ENCODE measurements around the gene KCND1. TPM values are rescaled to one million over a fixed set of nuclear protein-coding genes. Genes with fewer than 3 reads are reported as not detected.

The KCND1 gene
- total RNA-seq, 4 donors from 2014 or later, result 0.83 to 1.9 (median 1.1) TPM

DNA sequence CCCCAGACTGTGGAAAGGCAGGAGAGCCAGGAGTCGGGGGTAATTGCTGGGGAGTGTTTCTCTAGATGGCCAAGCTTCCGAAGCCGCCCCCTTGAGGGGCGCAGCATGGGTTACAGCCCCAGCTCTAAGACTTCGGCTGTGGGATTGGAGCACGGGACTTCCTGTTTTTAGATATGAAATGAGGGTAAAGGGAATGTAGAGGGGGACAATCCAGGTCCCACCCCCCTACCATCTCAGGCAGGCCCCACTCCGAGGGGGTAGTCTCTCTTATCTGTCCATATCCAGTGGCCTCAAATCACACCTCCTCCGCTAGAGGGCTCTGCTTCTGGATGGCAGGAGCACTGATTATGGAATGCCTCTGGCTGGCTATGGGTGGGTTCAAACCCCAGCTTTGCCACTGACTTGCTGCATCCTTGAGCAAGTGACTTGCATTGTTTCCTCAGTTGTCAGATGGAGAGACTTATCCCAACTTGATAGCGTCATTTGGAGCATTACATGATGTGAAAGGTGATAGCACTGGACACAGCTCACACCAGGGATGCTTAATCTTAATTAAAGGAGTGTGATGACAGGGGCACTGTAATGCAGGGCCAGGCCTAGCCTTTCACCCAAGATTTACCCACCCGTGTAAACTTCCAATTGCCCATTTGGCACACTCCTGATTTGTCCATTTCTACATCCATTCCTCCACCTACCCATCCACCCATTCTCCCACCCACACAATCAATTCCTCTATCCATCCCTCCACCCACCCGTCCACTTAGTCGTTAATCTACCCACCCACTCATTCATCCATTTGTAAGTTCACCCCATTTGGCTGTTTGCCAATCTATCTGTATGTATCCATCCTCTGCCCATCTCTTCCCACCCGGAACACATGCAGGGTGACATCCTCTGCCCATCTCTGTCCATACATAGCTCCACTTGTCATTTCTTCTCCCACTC lies 848 bp upstream of the KCND1 start:
- intact Hi-C loops (cut with DNase I), result no loop called here
- no peaks in the 10 kb centered on the region for H3K27me3 ChIP-seq
- WGBS, result 63% methylated on average over 10 of the region's 13 CpGs
- DNase-seq (ENCODE audit: extremely low spot score), result no peak
- H3K9me3 ChIP-seq, result no peaks in the 10 kb centered on the region
- H3K27ac ChIP-seq (replicated peaks in 1 of 4), result peak overlapping the region; percentile 10 to 53 (median 38)
- peaks cover 0 to 16% (median 15%) of the 10 kb centered on the region in 4 donors for H3K4me1 ChIP-seq
- H3K4me3 ChIP-seq, result peak overlapping the region; percentile 35 to 55 (median 42)
- no peak for TF ChIP-seq POLR2A (IDR thresholded peaks at IDR 0.05; ENCODE audit: low read depth)
- no peak for TF ChIP-seq POLR2AphosphoS5 (IDR thresholded peaks at IDR 0.05)
- TF ChIP-seq, protein P1, sequence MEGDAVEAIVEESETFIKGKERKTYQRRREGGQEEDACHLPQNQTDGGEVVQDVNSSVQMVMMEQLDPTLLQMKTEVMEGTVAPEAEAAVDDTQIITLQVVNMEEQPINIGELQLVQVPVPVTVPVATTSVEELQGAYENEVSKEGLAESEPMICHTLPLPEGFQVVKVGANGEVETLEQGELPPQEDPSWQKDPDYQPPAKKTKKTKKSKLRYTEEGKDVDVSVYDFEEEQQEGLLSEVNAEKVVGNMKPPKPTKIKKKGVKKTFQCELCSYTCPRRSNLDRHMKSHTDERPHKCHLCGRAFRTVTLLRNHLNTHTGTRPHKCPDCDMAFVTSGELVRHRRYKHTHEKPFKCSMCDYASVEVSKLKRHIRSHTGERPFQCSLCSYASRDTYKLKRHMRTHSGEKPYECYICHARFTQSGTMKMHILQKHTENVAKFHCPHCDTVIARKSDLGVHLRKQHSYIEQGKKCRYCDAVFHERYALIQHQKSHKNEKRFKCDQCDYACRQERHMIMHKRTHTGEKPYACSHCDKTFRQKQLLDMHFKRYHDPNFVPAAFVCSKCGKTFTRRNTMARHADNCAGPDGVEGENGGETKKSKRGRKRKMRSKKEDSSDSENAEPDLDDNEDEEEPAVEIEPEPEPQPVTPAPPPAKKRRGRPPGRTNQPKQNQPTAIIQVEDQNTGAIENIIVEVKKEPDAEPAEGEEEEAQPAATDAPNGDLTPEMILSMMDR (IDR thresholded peaks at IDR 0.05), result peak; percentile 33 to 56 (median 37)
- TF ChIP-seq EP300 (IDR thresholded peaks at IDR 0.05), result no peak
- H3K36me3 ChIP-seq, result peaks cover under 1 to 36% (median 28%) of the 10 kb centered on the region in 4 donors

DNA sequence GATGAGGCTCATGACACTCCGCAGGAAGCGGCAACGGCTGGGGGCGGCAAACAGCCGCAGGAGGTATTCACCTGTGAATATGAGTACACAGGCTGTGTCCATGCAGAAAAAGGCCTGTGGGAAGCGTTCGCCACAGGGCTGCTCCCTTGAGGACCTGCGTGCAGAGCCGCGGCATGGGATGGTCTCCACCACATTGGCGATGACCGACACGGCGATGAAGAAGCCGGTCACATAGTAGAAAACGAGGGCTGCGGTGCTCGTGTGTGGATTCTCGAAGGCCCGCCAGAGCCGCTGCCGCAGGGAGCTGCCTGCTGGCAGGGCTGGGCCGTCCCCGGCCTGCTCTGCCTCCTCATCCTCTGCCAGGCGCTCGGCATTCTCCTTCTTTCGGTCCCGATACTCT lies 2.2 kb downstream of the KCND1 start:
- Histone ChIP-seq H3K4me1 (peaks cover 0 to 16% (median 15%) of the 10 kb centered on the region in 4 donors), H3K27ac (replicated peaks in 1 of 4) (no peak overlapping the region), H3K4me3 (no peak overlapping the region), H3K27me3 (no peaks in the 10 kb centered on the region), H3K36me3 (peaks cover 0 to 6% (median 4%) of the 10 kb centered on the region in 4 donors), H3K9me3 (no peaks in the 10 kb centered on the region)
- intact Hi-C loops (cut with DNase I), result no loop called here
- TF ChIP-seq POLR2AphosphoS5 (IDR thresholded peaks at IDR 0.05) (no peak), EP300 (IDR thresholded peaks at IDR 0.05) (no peak), POLR2A (IDR thresholded peaks at IDR 0.05; ENCODE audit: low read depth) (no peak)
- TF ChIP-seq, protein P1 (IDR thresholded peaks at IDR 0.05), result no peak
- WGBS, result 88% methylated on average over 25 of the region's 28 CpGs
- no peak for DNase-seq (ENCODE audit: extremely low spot score)

DNA sequence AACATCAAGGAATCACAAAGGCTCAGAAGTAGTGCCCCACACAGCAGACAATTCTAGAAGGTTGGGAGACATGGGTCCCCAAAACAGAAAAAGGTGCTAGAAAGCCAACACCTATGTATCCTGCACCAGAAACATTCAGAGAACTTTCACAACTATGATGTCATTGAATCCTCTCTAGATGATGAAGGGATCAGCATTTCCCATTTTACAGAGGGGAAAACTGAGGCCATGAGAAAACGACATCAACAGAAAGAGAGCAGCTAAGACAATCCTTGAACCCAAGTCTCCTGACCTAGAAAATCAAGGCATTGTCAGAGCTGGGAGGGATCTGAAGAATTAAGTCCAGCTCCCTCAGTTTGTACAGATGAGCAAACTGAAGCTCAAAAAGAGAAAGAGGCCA lies 3.3 kb downstream of the KCND1 start:
- Histone ChIP-seq H3K4me3 (no peak overlapping the region), H3K9me3 (no peaks in the 10 kb centered on the region), H3K27me3 (no peaks in the 10 kb centered on the region), H3K27ac (replicated peaks in 1 of 4) (no peak overlapping the region), H3K36me3 (no peaks in the 10 kb centered on the region), H3K4me1 (peaks cover 0 to 16% (median 15%) of the 10 kb centered on the region in 4 donors)
- TF ChIP-seq, protein P1 (IDR thresholded peaks at IDR 0.05), result no peak
- 75% methylated on average over 1 of the region's 1 CpG for WGBS
- no peak for DNase-seq (ENCODE audit: extremely low spot score)
- intact Hi-C loops (cut with DNase I), result no loop called here

DNA sequence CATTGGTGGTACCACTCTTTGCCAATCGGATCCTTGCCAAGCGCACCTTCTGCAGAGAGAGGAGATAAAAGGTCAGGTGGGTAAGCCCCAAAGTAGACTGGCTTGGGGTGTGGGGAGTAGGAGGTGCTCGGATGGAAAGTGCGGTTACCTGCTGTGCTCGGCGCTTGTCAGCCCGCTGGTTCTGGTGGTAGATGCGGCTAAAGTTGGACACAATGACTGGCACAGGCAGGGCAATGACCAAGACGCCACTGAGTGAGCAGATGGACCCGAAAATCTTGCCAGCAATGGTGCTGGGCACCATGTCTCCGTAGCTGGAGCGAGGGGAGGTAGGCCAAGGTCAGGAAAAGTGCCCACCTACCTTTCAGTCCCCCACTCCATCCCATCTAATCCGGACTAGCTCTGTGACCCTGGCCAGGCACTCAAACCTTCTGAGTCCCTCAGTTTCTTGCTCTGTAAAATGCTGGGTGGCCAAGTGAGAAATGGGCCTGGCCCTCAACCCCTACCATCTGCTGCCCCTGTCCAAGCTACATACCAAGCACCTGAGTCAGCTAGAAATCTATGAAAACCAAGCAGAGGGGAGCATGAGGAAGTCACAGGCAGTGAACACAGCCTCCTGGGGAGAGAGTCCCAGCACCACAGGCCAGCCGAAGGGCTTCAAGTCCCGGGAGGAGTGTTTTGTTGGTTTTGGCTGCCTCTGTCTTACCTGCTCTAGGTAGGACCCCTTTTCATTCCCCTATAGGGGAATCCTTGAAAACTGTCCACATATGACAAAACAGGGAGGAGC lies 4.7 kb downstream of the KCND1 start:
- no peak overlapping the region for H3K4me3 ChIP-seq
- no peaks in the 10 kb centered on the region for H3K9me3 ChIP-seq
- intact Hi-C loops (cut with DNase I), result no loop called here
- no peaks in the 10 kb centered on the region for H3K27me3 ChIP-seq
- 90% methylated on average over 13 of the region's 15 CpGs for WGBS
- no peak for DNase-seq (ENCODE audit: extremely low spot score)
- no peaks in the 10 kb centered on the region for H3K36me3 ChIP-seq
- H3K4me1 ChIP-seq, result peaks cover 0 to 12% (median 9%) of the 10 kb centered on the region in 4 donors
- H3K27ac ChIP-seq (replicated peaks in 1 of 4), result no peak overlapping the region
- TF ChIP-seq POLR2AphosphoS5 (IDR thresholded peaks at IDR 0.05) (no peak), EP300 (IDR thresholded peaks at IDR 0.05) (no peak), POLR2A (IDR thresholded peaks at IDR 0.05; ENCODE audit: low read depth) (no peak)
- TF ChIP-seq, protein P1 (IDR thresholded peaks at IDR 0.05), result no peak
